ENCODE results near the gene DLG2. TPM values are rescaled to one million over a fixed set of nuclear protein-coding genes. Genes with fewer than 3 reads are reported as not detected.
"Not testable (repeated sequence)": the region's sequence is repeated elsewhere in the genome, so short reads cannot be mapped to it uniquely, and the experiment has no call there.

The DLG2 gene
- total RNA-seq, 1 donor from 2014 or later, result 2.4 TPM

GRCh38 chr11:85348945-85349344, 278.2 kb downstream of the DLG2 start:
- Mint-ChIP-seq H3K27ac (no peak overlapping the region), H3K27me3 (no peaks in the 10 kb centered on the region), H3K4me1 (ENCODE audit: low read depth) (peaks cover 6% of the 10 kb centered on the region), H3K9me3 (ENCODE audit: low read depth) (peaks cover 3% of the 10 kb centered on the region), H3K36me3 (ENCODE audit: insufficient read depth) (no peaks in the 10 kb centered on the region), H3K4me3 (ENCODE audit: low read depth) (no peak overlapping the region)
- TF ChIP-seq CTCF (IDR thresholded peaks at IDR 0.05; ENCODE audit: unreplicated experiment), result no peak
- DNase-seq (ENCODE audit: low spot score, unreplicated experiment), result no peak

- no peak overlapping the region for H3K4me3 Mint-ChIP-seq (ENCODE audit: low read depth)
- peaks cover 6% of the 10 kb centered on the region for H3K4me1 Mint-ChIP-seq (ENCODE audit: low read depth)
- no peak for TF ChIP-seq CTCF (IDR thresholded peaks at IDR 0.05; ENCODE audit: unreplicated experiment)
- no peaks in the 10 kb centered on the region for H3K27me3 Mint-ChIP-seq
- peaks cover 3% of the 10 kb centered on the region for H3K9me3 Mint-ChIP-seq (ENCODE audit: low read depth)
- no peak for DNase-seq (ENCODE audit: low spot score, unreplicated experiment)
- no peak overlapping the region for H3K27ac Mint-ChIP-seq
- no peaks in the 10 kb centered on the region for H3K36me3 Mint-ChIP-seq (ENCODE audit: insufficient read depth)
Observed at GRCh38 chr11:85347291-85347690, 279.9 kb downstream of the DLG2 start.

GRCh38 chr11:85346484-85346883, 280.7 kb downstream of the DLG2 start:
- H3K4me1 Mint-ChIP-seq (ENCODE audit: low read depth), result peaks cover 6% of the 10 kb centered on the region
- TF ChIP-seq CTCF (IDR thresholded peaks at IDR 0.05; ENCODE audit: unreplicated experiment), result no peak
- no peak overlapping the region for H3K27ac Mint-ChIP-seq
- peaks cover 4% of the 10 kb centered on the region for H3K9me3 Mint-ChIP-seq (ENCODE audit: low read depth)
- no peaks in the 10 kb centered on the region for H3K36me3 Mint-ChIP-seq (ENCODE audit: insufficient read depth)
- H3K4me3 Mint-ChIP-seq (ENCODE audit: low read depth), result no peak overlapping the region
- no peaks in the 10 kb centered on the region for H3K27me3 Mint-ChIP-seq
- no peak for DNase-seq (ENCODE audit: low spot score, unreplicated experiment)

GRCh38 chr11:85340846-85341245, 286.3 kb downstream of the DLG2 start:
- not testable (repeated sequence) for H3K36me3 Mint-ChIP-seq (ENCODE audit: insufficient read depth); H3K4me1 Mint-ChIP-seq (ENCODE audit: low read depth); H3K9me3 Mint-ChIP-seq (ENCODE audit: low read depth); H3K27me3 Mint-ChIP-seq; H3K27ac Mint-ChIP-seq; DNase-seq (ENCODE audit: low spot score, unreplicated experiment); H3K4me3 Mint-ChIP-seq (ENCODE audit: low read depth)

GRCh38 chr11:85318573-85318972, 308.6 kb downstream of the DLG2 start:
- H3K9me3 Mint-ChIP-seq (ENCODE audit: low read depth), result no peaks in the 10 kb centered on the region
- no peaks in the 10 kb centered on the region for H3K36me3 Mint-ChIP-seq (ENCODE audit: insufficient read depth)
- H3K27ac Mint-ChIP-seq, result no peak overlapping the region

More at GRCh38 chr11:85318573-85318972, 308.6 kb downstream of the DLG2 start:
- no peak overlapping the region for H3K4me3 Mint-ChIP-seq (ENCODE audit: low read depth)
- H3K27me3 Mint-ChIP-seq, result no peaks in the 10 kb centered on the region
- no peak for TF ChIP-seq CTCF (IDR thresholded peaks at IDR 0.05; ENCODE audit: unreplicated experiment)
- H3K4me1 Mint-ChIP-seq (ENCODE audit: low read depth), result peaks cover 2% of the 10 kb centered on the region
- no peak for DNase-seq (ENCODE audit: low spot score, unreplicated experiment)
